SK-N-MC (cell line): Measurements from ENCODE around the gene ELAVL2.

ENCODE experiments used
- EZH2 ChIP-seq: fragments of 200-600 bp; sonication (generic); IDR thresholded peaks from one replicate; pipeline ENCODE4 v1.6.1; 2017; ENCODE audit warnings: antibody characterized with exemption
- FOXP2 ChIP-seq: optimal IDR thresholded peaks from 2 replicates; pipeline ENCODE3; 2011; ENCODE audit warnings: mild to moderate bottlenecking, moderate library complexity; ENCODE audit not compliant: insufficient read depth; ENCODE audit errors: extremely low read length, control extremely low read depth
- POLR2AphosphoS5 ChIP-seq: IDR thresholded peaks from 2 replicates; pipeline ENCODE4 v1.6.1; 2012; ENCODE audit warnings: mild to moderate bottlenecking, low read depth, low read length, borderline replicate concordance

DNA sequence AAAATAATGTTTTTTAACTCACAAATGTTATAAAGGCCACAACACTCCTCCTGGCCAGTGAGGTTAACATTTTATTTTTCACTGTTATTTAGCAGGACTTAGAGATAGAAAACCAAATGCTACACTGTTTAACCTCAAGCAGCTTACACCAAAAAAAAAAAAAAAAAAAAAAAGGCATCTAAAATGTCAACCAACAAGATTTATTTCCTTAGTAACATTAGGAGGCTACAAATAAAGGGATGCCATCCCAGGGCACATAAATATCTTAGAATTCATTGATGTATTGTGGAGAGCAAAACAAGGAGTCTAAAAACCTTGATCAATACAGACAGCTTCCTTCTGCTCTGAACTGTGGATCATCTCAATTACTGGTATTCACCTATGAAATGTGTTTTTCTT, 53.7 kb downstream of the ELAVL2 start:
- TF ChIP-seq POLR2AphosphoS5 (no peak), EZH2 (no peak), FOXP2 (no peak)
